ENCODE results near the gene IGSF8. TPM values are rescaled to one million over a fixed set of nuclear protein-coding genes. Genes with fewer than 3 reads are reported as not detected.

The IGSF8 gene
- total RNA-seq, 1 experiment from 2014 or later, result 101 TPM

- no peak overlapping the region for H3K4me3 Mint-ChIP-seq
- no peak for TF ChIP-seq CBFB (CRISPR knock-in tag; IDR thresholded peaks at IDR 0.05; ENCODE audit: low read depth)
- no peak for TF ChIP-seq TEAD4 (CRISPR knock-in tag; IDR thresholded peaks at IDR 0.05)
- TF ChIP-seq CREB1 (CRISPR knock-in tag; IDR thresholded peaks at IDR 0.05), result no peak
- TF ChIP-seq ZNF263 (CRISPR knock-in tag; IDR thresholded peaks at IDR 0.05; ENCODE audit: low read depth), result no peak
- no peak for TF ChIP-seq ATF1 (CRISPR knock-in tag; IDR thresholded peaks at IDR 0.05)
- POLR2A ChIA-PET, result no interaction called here
- no peaks in the 10 kb centered on the region for H3K9me3 Mint-ChIP-seq
- CTCF ChIA-PET, result interaction anchor here (0.9 to 31.0 kb wide), 5 partner anchors 12 to 130 kb away, joined by 3 to 978 read pairs (median 5); partner anchors contain the start of genes KCNJ10 and KCNJ9
- H3K27ac Mint-ChIP-seq, result no peak overlapping the region
- H3K4me1 Mint-ChIP-seq, result peaks cover 32% of the 10 kb centered on the region
- DNase-seq (ENCODE audit: low spot score), result no peak
- peaks cover 20% of the 10 kb centered on the region for H3K27me3 Mint-ChIP-seq (ENCODE audit: low read depth)
- no peaks in the 10 kb centered on the region for H3K36me3 Mint-ChIP-seq
- ATAC-seq, result no peak
Measured at GRCh38 chr1:160063176-160063575, 35.2 kb downstream of the IGSF8 start.

GRCh38 chr1:160062230-160062532, 36.2 kb downstream of the IGSF8 start:
- Mint-ChIP-seq H3K4me1 (peaks cover 25% of the 10 kb centered on the region), H3K36me3 (no peaks in the 10 kb centered on the region), H3K9me3 (no peaks in the 10 kb centered on the region), H3K27ac (no peak overlapping the region), H3K4me3 (no peak overlapping the region), H3K27me3 (ENCODE audit: low read depth) (peaks cover 12% of the 10 kb centered on the region)
- CTCF ChIA-PET, result interaction anchor here (1.0 to 31.0 kb wide), 5 partner anchors 13 to 131 kb away, joined by 3 to 978 read pairs (median 6); partner anchors contain the start of genes ATP1A2, KCNJ10 and KCNJ9
- POLR2A ChIA-PET, result interaction anchor here (1.0 kb wide), 1 partner anchor 8 kb away, joined by 3 read pairs; the partner anchor contains the start of gene KCNJ10
- ATAC-seq, result peak; percentile 32
- DNase-seq (ENCODE audit: low spot score), result no peak
- TF ChIP-seq ZNF232 (CRISPR knock-in tag; IDR thresholded peaks at IDR 0.05), result no peak
- TF ChIP-seq CREB1 (CRISPR knock-in tag; IDR thresholded peaks at IDR 0.05), result no peak
- no peak for TF ChIP-seq E2F4 (CRISPR knock-in tag; IDR thresholded peaks at IDR 0.05; ENCODE audit: borderline replicate concordance, low read depth)
- no peak for TF ChIP-seq ZNF532 (CRISPR knock-in tag; IDR thresholded peaks at IDR 0.05; ENCODE audit: borderline replicate concordance)
- TF ChIP-seq GTF2I (CRISPR knock-in tag; conservative IDR thresholded peaks at IDR 0.05), result no peak
- TF ChIP-seq IRF2 (CRISPR knock-in tag; IDR thresholded peaks at IDR 0.05; ENCODE audit: borderline replicate concordance, low read depth), result no peak
- TF ChIP-seq SOX15 (CRISPR knock-in tag; IDR thresholded peaks at IDR 0.05), result no peak
- no peak for TF ChIP-seq JAZF1 (CRISPR knock-in tag; IDR thresholded peaks at IDR 0.05)
- TF ChIP-seq NFE2L1 (CRISPR knock-in tag; IDR thresholded peaks at IDR 0.05), result no peak
- no peak for TF ChIP-seq MAX (CRISPR knock-in tag; IDR thresholded peaks at IDR 0.05)
- TF ChIP-seq TP53 (CRISPR knock-in tag; IDR thresholded peaks at IDR 0.05), result no peak
- TF ChIP-seq RELA (CRISPR knock-in tag; IDR thresholded peaks at IDR 0.05; ENCODE audit: borderline replicate concordance), result no peak
- no peak for TF ChIP-seq ARID4B (CRISPR knock-in tag; IDR thresholded peaks at IDR 0.05; ENCODE audit: borderline replicate concordance)
- TF ChIP-seq ZNF512 (CRISPR knock-in tag; IDR thresholded peaks at IDR 0.05; ENCODE audit: borderline replicate concordance), result no peak
- TF ChIP-seq TEAD1 (CRISPR knock-in tag; IDR thresholded peaks at IDR 0.05), result no peak
- no peak for TF ChIP-seq USF1 (CRISPR knock-in tag; IDR thresholded peaks at IDR 0.05)
- no peak for TF ChIP-seq ZSCAN18 (CRISPR knock-in tag; IDR thresholded peaks at IDR 0.05)
- TF ChIP-seq RORB (CRISPR knock-in tag; IDR thresholded peaks at IDR 0.05), result no peak

All from WTC11 (cell line).